Heart right ventricle (tissue), 16 donors: Measurements from ENCODE around the gene DIP2C. TPM values are rescaled to one million over a fixed set of nuclear protein-coding genes. Genes with fewer than 3 reads are reported as not detected.

Experiments used
- ATAC-seq, 8 donors: fragments of 200-7000 bp; cut with Tn5 transposase; one replicate each; pipeline ENCODE4 v1.9.1; 2020; ENCODE audit warnings: mild to moderate bottlenecking in 8 of 8, moderate library complexity in 8 of 8, moderate number of reproducible peaks in 1 of 8
- DNase-seq, 2 donors: peaks; one replicate each; pipeline ENCODE4 v3.0.0-alpha.2; 2020
- H3K27ac ChIP-seq, 10 donors: fragments of 200-600 bp; sonication (generic) in 2 of 10; one replicate each; pipeline versions ENCODE4 v1.5.0 to v1.8.0; 2020 to 2022; ENCODE audit warnings: mild to moderate bottlenecking in 3 of 10
- H3K27me3 ChIP-seq, 7 donors: fragments of 200-600 bp; one replicate each; pipeline ENCODE4 v1.8.0; 2021 to 2022; ENCODE audit warnings: mild to moderate bottlenecking in 2 of 7
- H3K36me3 ChIP-seq, 9 donors: fragments of 200-600 bp; sonication (generic) in 1 of 9; one replicate each; pipeline versions ENCODE4 v1.5.0 to v1.8.0; 2020 to 2022; ENCODE audit warnings: mild to moderate bottlenecking in 2 of 9
- H3K4me1 ChIP-seq, 9 donors: fragments of 200-600 bp; sonication (generic) in 1 of 9; one replicate each; pipeline versions ENCODE4 v1.5.0 to v1.8.0; 2020 to 2022; ENCODE audit warnings: mild to moderate bottlenecking in 4 of 9
- H3K4me3 ChIP-seq, 10 donors: fragments of 200-600 bp; sonication (generic) in 2 of 10; one replicate each; pipeline versions ENCODE4 v1.5.0 to v1.8.0; 2020 to 2022; ENCODE audit warnings: mild to moderate bottlenecking in 7 of 10, moderate library complexity in 2 of 10
- H3K9me3 ChIP-seq, 11 donors: fragments of 200-600 bp in 10 of 11; sonication (generic) in 2 of 11; one replicate each; pipeline versions ENCODE4 v1.5.0 to v1.8.0; 2013 to 2022; ENCODE audit warnings: mild to moderate bottlenecking in 2 of 11, control low read depth in 1 of 11, moderate library complexity in 1 of 11
- CTCF ChIP-seq, 9 donors: fragments of 200-600 bp; sonication (generic) in 2 of 9; IDR thresholded peaks; one replicate each; pipeline versions ENCODE4 v1.5.0 to v1.8.0; 2021 to 2022; ENCODE audit warnings: antibody characterized with exemption in 9 of 9, mild to moderate bottlenecking in 5 of 9, moderate library complexity in 1 of 9
- WGBS, 2 donors: extraction: QIAGEN DNeasy Blood & Tissue Kit; methylation state at CpG; one replicate each; pipeline ENCODE4 v1.1.7; 2013; ENCODE audit warnings: inconsistent platforms in 1 of 2; 5-methylcytosine and 5-hydroxymethylcytosine counted together
- intact Hi-C, 10 donors: fragments of 100-400 bp; cut with DNase I; formaldehyde crosslinking; loops; one replicate each; pipeline versions ENCODE4 v1.11.1 to v1.14.2; 2022
- polyA plus RNA-seq, 2 donors: library from polyadenylated mRNA; stranded (reverse); fragments of 200-250 nt; gene quantifications; one replicate each; pipeline ENCODE4 v1.2.3, GENCODE V29; 2013
- total RNA-seq, 10 donors: library from RNA; stranded (reverse); fragmentation: NEBNext Ultra II Directional in 3 of 10; extraction: Animal tissue kit (Norgen Biotek cat#: 25700) in 3 of 10; gene quantifications; one replicate each; pipeline versions ENCODE4 v1.2.1 to v1.2.4, GENCODE V29; 2021 to 2023
- donor health status: Arrhythmogenic right ventricular cardiomyopathy.
- donor health status: ischemic (EF 13 %, LVEDD 7.1; RV severe dilation, severe dysfunction).
- donor health status: healthy with polysubstance abuse.
- donor health status: DM: no; HTN: yes; CAD: no.
- donor health status: DM: no; HTN: no; CAD: no.
- donor health status: ischemic (EF 25% LVEDD 6.9; RV normal size, moderate dysfunction).
- donor health status: ischemic (EF 25% LVEDD 5.7; RV mildly dilated, moderate dysfunction).
- donor health status: healthy.
- donor health status: DM: yes; HTN: yes; CAD: no.
- donor health status: Ischemic cardiomyopathy.
- donor health status: ischemic (EF 35%, LVEDD 5.7; RV mildly dilated, moderate dysfunction).
- donor health status: nonischemic (EF 11% LVEDD 7.7; RV severe dilation, severe dysfunction).
- donor health status: DM: yes; HTN: yes; CAD: no.
- donor health status: PGD.
- donor health status: ischemic (EF 29% LVEDD 5.4; RV normal size, mild dysfunction).
- donor health status: nonischemic (EF 23%, LVEDD 6.1; RV moderate dilation, normal function).

Gene DIP2C
- total and polyA plus RNA-seq, 12 donors, result 7.1 to 48.2 (median 33.7) TPM

- H3K4me3 ChIP-seq, result no peak overlapping the region
- peaks cover 0 to 23% (median 7%) of the 10 kb centered on the region in 11 donors for H3K9me3 ChIP-seq
- H3K27ac ChIP-seq, result no peak overlapping the region
- no peaks in the 10 kb centered on the region for H3K27me3 ChIP-seq
- peaks cover 0 to 10% (median 6%) of the 10 kb centered on the region in 9 donors for H3K4me1 ChIP-seq
- 87 to 89% methylated on average over 23 of the region's 23 CpGs for WGBS, 2 donors
- DNase-seq, result no peak
- intact Hi-C loops, result no loop called here
- no peak for TF ChIP-seq CTCF (IDR thresholded peaks at IDR 0.05)
- peak in 1 of 8 donors; percentile 42 for ATAC-seq
- peaks cover 0 to 11% (median 0%) of the 10 kb centered on the region in 9 donors for H3K36me3 ChIP-seq
Measured at GRCh38 chr10:644076-644942, 45.2 kb downstream of the DIP2C start.

DNA sequence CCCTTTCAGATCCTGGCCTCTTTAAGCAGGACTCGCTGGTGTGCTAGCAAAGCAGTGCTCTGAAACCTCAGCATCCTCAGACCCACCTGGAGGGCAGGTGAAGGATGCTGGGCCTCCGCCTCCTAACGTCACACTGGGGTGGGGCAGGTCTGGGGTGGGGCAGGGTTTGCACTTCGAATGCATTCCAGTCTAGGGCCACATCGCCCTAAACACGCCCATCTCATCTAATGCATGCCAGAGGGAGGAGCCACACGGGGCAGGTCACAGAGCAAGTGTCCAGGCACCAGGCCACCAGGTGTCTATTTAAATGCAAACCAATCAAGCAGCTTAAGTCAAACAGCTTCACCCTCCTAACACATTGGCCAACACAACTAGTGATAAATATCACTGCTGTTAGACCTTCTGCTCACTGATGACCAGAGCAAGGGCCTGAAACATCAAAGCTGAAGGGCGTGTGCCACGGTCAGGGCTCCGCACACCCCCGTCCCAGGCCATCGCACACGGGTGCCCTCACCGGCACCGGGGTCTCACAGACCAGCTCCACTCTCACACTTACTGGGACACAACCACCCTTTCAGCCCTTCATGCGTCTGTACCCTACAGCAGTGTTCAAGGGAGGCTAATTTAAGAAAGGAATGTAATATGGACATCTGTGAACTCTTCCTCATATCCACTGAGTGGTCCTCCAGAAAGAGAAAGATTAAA is 47.1 kb downstream of the DIP2C start:
- Histone ChIP-seq H3K4me1 (peaks cover 0 to 10% (median 5%) of the 10 kb centered on the region in 9 donors), H3K9me3 (peaks cover 0 to 23% (median 7%) of the 10 kb centered on the region in 11 donors), H3K27ac (no peak overlapping the region), H3K4me3 (no peak overlapping the region), H3K36me3 (peaks cover 0 to 11% (median 0%) of the 10 kb centered on the region in 9 donors), H3K27me3 (no peaks in the 10 kb centered on the region)
- no peak for DNase-seq
- intact Hi-C loops, result no loop called here
- no peak for TF ChIP-seq CTCF (IDR thresholded peaks at IDR 0.05)
- ATAC-seq, result peak in 2 of 8 donors; percentile 25 to 44
- WGBS, 2 donors, result 85 to 90% methylated on average over 16 of the region's 16 CpGs

GRCh38 chr10:641149-642010 is 48.1 kb downstream of the DIP2C start:
- Histone ChIP-seq H3K9me3 (peaks cover 0 to 23% (median 7%) of the 10 kb centered on the region in 11 donors), H3K27me3 (peaks cover 0 to 5% (median 0%) of the 10 kb centered on the region in 7 donors), H3K4me3 (no peak overlapping the region), H3K4me1 (peaks cover 0 to 15% (median 5%) of the 10 kb centered on the region in 9 donors), H3K27ac (no peak overlapping the region), H3K36me3 (peaks cover 0 to 11% (median 0%) of the 10 kb centered on the region in 9 donors)
- intact Hi-C loops, result no loop called here
- ATAC-seq, result no peak
- no peak for TF ChIP-seq CTCF (IDR thresholded peaks at IDR 0.05)
- no peak for DNase-seq
- WGBS, 2 donors, result 90 to 92% methylated on average over 21 of the region's 21 CpGs

GRCh38 chr10:640673-641045 is 48.8 kb downstream of the DIP2C start:
- no peak for DNase-seq
- intact Hi-C loops, result no loop called here
- 93 to 96% methylated on average over 22 to 27 of the region's 27 CpGs for WGBS, 2 donors

More at GRCh38 chr10:640673-641045, 48.8 kb downstream of the DIP2C start:
- ATAC-seq, result no peak
- Histone ChIP-seq H3K36me3 (peaks cover 0 to 11% (median 0%) of the 10 kb centered on the region in 9 donors), H3K4me1 (peaks cover 0 to 22% (median 7%) of the 10 kb centered on the region in 9 donors), H3K9me3 (peaks cover 0 to 18% (median 7%) of the 10 kb centered on the region in 11 donors), H3K27ac (no peak overlapping the region), H3K27me3 (peaks cover 0 to 7% (median 0%) of the 10 kb centered on the region in 7 donors), H3K4me3 (no peak overlapping the region)
- no peak for TF ChIP-seq CTCF (IDR thresholded peaks at IDR 0.05)
